ENCODE measurements around the gene POLR3GL.
A peak's percentile ranks its signal among the peaks of the same experiment; 100 is the strongest.

Gene POLR3GL

DNA sequence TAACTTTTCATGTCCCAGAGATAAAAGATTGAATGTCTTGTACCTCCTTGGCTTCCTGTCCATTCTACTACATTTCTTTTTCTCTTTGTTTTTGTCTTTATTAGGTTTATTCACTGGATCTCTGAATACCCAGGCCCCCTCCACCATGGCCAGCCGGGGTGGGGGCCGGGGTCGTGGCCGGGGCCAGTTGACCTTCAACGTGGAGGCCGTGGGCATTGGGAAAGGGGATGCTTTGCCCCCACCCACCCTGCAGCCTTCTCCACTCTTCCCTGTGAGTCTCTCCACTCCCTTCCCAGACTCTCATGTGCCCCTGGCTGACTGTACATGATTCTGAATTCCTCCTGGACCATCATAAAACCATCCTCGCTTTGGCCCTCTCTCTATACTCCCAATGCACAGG, 10.2 kb downstream of the POLR3GL start:
- no peak for DNase-seq (ENCODE audit: low read depth, low spot score)

DNA sequence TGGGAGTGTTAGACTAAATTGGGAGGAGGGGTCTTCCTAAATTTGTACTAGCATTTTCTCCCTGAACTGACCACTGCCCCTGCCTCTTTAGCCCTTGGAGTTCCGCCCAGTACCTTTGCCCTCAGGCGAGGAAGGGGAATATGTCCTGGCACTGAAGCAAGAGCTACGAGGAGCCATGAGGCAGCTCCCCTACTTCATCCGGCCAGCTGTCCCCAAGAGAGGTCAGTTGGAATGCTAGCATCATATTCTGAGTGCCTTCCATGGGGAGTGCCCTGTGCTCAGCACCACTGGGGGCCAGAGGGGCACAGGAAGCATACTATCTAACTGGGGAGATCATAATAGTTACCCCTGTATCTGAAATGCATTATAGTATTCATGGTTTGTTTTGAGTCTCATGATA, 10.7 kb downstream of the POLR3GL start:
- no peak for DNase-seq (ENCODE audit: low read depth, low spot score)

DNA sequence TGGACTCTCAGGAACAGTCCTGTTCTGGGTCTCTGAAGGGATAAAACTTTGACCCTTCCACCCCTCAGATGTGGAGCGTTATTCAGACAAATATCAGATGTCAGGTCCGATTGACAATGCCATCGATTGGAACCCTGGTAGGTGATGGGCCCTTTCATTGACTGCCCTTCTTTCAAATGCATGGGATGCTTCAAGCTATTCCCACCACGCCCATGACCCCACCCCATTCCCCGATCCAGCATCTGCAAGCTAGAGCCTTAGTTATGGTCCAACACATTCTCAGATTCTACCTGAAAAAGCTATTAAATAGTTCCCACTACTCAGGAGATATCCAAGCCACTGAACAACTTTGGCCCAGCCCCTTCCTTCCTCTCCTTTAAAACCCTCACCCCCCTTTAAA, 12.5 kb downstream of the POLR3GL start:
- no peak for DNase-seq (ENCODE audit: low read depth, low spot score)

DNA sequence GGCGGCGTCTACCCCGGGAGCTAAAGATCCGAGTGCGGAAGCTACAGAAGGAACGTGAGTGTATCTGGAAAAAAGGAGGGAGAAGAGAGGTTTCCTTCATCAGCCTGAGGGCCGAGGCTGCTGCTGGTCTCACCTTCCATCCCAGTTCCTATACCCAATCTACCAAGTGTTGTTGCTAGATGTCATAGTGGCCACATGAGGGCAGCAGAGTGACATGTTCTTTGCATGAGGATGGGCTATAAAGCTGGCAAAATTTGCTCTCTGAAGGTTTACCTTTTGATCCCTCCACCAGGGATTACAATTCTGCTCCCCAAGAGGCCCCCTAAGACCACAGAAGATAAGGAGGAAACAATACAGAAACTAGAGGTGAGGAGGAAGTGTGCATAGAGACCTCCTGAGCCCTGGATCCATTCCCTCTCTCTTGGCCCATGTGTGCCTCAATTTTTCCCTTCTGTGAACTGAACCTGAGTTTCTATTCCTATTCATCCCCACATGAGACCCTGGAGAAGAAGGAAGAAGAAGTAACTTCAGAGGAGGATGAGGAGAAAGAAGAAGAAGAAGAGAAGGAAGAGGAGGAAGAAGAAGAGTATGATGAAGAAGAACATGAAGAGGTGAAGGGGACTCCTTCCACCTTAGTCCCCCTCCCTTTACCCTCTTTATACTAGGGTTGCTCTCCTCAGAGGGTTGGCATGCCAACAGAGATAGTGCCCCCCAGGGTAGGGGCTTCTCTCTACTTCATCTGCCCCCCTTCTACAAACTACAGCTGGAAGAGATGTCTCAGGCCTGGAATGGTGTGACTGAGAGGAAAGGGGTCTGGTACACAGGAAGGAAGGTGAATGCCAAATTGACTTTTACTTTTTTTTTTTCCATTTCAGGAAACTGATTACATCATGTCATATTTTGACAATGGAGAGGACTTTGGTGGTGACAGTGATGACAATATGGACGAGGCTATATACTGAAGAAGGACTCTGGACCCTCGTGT, 13.3 kb downstream of the POLR3GL start:
- DNase-seq (ENCODE audit: low read depth, low spot score): no peak

DNA sequence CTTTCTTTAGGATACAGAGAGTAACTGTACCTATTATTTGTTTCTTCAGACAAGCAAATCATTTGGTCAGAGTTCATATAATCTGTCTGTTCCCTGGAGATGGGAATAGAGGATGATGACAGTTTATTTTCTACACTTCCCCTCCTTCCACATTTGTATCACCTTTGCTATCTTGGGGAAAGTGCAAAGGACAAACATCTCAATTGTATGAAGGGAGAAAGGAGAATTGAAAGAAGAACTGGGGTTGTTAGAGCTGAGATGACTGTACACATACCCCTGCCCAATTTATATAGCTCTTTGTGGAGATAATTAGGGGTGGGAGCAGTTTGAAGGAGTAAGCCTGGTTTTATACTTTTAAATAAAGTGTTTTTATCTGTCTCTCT, 14.0 kb downstream of the POLR3GL start:
- DNase-seq (ENCODE audit: low read depth, low spot score): no peak

DNA sequence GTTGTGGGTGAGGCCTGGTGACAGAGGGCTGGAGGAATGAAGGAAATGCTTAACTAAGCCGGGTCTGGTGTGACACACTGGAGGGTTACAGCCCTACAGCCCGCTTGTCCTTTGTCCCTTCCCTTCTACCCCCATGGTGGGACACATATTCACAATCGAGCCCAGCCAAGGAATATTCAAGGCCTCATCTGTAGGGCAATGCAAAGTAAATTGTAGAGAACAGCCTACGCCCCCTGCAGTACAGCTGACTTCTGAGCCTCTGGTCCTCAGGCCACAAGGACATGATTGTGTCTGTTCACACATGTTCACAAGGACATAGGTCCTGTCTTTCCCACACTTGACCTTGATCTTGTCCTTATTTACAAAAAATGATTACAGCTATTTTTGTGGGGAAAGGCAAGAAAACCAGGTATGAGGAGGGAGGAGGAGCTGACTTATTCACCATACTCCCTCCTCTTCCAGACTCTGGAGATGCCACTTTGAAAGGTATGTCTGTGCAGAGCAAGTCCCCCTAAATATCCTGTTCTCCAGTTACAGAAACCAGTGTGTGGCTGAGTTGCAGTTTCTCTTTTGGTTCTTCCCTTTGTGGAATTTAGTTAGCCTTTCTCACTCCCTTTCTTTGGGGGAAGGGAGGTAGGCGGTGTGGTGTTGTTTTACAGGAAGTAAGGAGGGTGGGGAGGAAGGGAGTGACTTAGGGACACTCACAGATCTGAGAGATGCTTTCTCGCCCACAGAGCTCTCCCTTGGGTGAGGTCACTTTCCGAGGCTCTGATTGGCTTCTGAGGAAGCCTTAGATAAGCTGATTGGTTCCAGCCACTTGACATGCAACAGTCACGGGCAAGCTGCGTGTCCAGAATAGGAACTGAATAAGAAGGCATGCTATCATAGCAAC, 14.6 kb downstream of the POLR3GL start:
- DNase-seq (ENCODE audit: low read depth, low spot score): peak; percentile 99

DNA sequence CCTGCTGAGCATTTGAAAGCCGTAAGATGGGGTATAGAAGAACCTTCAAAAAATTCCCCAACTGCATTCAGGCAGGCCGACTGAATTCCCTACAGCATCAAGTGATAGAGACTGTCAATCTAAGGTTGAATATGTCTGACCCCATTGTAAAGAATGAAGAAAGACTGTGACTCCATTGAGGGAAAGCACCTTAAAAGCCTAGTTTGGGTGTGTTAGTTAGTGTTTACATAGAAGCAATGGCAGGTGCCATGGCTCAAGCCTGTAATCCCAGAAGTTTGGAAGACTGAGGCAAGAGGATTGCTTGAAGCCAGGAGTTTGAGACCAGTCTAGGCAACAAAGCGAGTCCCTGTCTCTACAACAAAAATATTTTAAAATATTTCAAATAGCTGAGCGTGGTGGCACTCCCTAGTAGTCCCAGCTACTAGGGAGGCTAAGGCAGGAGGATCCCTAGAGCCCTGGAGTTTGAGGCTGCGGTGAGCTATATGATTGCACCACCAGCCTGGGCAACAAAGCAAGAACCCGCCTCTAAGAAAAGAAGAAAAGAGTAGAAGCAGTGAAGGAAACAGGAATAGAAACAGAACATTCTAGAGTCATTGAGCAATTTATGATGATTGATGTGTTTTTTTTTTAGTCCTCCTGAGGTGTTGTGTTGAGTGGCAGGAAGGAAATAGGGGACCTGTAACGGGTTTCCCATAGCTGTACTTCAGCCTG, 15.4 kb downstream of the POLR3GL start:
- DNase-seq (ENCODE audit: low read depth, low spot score): no peak

DNA sequence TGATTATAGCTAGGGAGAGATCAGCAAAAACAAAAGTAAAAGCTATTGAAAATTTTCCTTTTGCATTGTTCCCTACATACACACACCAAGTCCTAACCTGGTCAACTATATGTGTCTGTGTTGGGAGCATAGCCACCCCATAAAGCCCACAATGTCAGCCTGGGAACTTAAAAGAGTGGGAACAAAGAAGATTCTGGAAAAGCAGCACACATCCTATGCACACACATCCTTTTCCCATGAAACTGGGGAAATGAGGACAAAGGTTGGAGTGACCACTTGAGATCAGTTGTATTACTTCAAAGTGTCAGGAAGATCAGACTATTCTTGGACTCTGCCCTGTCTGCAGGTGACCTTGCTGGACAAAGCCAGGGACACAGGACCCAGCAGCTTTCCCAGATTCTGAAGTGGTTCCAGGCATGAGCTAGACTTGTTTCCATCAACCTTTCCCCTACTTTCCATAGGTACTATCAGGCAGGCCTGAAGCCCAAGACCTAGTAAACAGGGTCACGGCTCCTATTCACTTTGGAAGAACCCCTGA, 16.0 kb downstream of the POLR3GL start:
- DNase-seq (ENCODE audit: low read depth, low spot score): no peak

DNA sequence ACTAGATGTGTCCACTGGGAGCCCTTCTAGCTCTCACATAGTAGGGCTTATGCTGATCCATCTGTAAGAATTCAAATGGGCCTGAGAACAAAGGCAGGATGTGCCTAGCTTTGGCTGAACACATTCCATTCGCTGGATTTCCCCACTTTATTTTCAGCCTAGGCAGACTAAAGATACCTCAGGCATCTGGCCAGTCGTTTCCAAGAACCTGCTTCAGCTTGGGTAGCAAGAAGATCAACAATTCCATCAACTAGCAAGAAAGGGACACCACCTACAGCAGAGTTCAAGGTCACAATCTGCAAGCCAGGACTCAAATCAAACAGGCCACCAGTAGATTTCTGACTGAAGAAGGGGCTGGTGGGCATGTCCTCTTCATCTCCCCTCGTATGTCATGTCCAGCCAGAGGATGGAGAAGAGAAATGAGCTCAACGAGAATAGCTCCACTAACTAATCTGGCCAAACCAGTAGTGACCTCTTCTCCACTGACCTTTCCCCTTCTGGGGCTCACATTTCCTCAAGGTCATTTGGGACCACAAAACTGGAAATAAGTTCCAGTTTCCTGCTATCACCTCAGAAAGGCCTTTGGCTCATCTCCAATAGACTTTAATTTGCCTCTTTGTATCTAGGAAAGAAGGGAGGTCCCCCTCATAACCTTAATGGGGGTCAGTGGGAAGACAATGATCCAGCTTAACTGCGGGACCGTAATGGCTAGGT, 17.7 kb downstream of the POLR3GL start:
- no peak for DNase-seq (ENCODE audit: low read depth, low spot score)

DNA sequence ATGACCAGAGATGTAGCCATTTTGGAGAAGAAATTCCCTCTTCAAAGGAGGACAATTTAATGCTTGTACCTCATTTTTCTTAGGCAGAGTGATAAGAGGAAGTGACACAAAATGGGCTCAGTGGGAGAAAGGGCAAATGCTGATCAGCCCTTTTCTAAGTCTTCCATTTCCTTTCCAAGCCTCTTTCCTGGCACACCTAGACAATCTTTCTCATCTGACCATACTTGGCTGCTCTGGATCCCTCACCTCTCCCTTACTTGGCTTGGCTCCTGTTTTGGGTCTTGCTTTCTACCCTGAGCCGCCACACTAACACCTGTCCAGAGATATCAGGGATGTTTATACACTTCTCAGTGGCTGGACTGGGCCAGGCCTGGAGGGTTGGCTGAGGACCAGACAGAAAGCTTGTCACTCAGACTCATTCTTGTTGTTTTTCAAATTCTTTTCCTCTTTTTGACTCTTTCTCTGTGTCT, 18.8 kb downstream of the POLR3GL start:
- no peak for DNase-seq (ENCODE audit: low read depth, low spot score)

DNA sequence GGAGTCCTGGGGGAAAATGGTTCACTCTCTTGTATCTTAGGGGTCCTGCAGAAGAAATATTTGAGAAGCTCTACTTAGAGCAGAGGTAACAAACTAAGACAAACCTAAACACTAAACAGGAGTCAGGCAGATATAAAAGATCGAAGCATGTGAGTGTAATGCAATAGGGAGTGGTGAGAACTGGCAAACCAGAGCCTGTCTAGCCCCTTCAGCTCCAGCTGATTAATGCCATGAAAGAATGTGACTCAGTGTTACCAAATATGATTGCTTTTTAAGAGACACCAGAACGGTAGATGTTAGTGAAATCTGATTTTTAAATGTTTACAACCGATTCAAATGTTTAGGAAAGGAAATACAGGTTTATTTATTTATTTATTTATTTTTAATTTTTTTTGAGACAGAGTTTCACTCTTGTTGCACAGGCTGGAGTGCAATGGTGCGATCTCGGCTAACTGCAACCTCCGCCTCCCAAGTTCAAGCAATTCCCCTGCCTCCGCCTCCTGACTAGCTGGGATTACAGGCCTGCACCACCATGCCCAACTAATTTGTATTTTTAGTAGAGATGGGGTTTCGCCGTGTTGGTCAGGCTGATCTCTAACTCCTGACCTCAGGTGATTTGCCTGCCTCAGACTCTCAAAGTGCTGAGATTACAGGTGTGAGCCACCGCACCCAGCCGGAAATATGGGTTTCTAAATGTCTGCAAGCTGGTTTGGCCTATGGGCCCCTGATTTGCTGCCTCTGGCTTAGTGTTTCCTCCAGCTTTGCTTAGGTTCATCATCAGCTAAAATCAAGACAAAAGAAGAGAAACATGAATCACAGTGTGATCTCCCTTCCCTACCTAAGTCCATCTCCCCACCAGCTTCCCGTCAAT, 19.7 kb downstream of the POLR3GL start:
- no peak for DNase-seq (ENCODE audit: low read depth, low spot score)

DNA sequence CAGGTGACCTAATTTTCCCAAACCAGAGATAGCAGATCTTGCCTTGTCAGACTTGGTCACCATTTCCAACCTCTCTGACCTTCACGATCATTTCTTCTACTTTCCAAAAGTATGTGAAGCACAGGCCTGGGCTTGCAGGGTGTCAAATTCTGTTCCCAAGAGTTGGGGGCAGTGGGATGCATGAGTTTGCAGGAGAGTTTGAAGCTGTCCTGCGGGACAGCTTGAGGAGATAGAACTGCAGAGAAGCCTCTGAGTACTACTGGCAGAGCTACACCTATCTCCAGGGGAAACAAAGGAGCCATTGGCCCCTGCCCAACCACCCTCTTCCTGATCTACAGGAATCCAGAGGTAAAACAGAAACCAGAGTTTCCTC, 20.6 kb downstream of the POLR3GL start:
- no peak for DNase-seq (ENCODE audit: low read depth, low spot score)

DNA sequence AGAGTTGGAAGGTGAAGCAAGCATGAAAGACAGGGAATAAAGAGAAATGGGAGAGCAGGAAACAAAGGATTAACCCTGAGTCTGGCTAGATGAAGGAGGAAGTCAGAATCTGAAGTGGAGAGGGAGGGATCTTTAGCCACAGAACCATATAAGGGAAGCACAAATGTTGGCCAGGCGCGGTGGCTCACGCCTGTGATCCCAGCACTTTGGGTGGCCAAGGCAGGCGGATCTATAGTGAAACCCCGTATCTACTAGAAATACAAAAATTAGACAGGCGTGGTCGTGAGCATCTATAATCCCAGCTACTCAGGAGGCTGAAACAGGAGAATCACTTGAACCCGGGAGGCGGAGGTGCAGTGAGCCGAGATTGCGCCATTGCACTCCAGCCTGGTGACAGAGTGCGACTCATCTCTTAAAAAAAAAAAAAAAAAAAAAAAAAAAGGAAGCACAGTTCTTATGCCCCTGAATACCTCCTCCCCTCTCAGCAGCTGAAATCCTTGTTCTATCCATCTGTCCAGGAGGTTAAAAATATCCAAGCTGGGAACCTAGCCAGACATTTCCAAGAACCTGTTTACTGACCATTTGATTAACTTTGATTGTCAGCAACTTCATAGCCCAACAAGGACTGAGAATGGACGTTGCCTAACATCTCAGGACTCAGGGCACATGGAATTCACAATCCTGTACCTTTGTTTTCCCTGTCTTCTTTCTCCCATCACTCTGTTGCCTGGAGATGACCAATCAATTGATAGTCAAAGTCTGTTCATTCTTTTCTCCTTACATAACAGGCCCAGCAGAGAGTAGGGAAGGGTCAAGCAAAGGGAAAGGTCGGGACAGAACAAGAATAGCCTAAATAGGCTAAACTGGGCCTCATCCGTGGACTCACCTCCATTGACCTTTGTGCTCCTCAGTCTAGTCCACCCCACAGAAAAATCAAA, 21.3 kb downstream of the POLR3GL start:
- DNase-seq (ENCODE audit: low read depth, low spot score): no peak

DNA sequence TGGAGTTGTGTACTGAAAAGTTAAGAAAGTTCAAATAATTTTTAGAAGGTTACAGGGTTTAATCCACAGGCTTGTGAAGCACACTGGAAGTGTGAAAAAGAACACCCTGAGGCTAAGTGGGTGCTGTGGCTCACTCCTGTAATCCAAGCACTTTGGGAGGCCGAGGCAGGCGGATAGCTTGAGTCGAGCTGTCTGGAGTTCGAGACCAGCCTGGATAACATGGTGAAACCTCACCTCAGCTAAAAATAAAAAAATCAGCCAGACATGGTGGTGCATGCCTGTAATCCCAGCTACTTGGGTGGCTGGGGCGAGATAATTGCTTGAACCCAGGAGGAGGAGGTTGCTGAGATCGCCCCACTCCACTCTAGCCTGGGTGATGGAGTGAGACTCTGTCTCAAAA, 22.1 kb downstream of the POLR3GL start:
- no peak for DNase-seq (ENCODE audit: low read depth, low spot score)

DNA sequence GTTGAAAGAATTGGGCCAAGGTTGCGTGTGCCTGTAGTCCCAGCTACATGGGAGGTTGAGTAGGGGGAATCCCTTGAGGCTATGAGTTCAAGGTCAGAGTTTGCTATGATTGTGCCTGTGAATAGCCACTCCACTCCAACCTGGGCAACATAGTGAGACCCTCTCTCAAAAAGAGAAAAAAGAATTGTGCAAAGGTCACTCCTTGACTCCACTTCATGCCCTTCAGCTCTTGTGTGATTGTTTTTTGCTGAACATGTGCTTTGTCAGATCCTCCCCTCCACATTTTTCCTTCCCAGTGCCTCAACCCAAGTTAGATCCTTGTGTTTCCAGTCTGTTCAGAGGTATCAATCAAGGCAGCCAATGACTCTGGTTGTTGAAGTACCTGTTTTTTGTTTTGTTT, 23.4 kb downstream of the POLR3GL start:
- DNase-seq (ENCODE audit: low read depth, low spot score): no peak

DNA sequence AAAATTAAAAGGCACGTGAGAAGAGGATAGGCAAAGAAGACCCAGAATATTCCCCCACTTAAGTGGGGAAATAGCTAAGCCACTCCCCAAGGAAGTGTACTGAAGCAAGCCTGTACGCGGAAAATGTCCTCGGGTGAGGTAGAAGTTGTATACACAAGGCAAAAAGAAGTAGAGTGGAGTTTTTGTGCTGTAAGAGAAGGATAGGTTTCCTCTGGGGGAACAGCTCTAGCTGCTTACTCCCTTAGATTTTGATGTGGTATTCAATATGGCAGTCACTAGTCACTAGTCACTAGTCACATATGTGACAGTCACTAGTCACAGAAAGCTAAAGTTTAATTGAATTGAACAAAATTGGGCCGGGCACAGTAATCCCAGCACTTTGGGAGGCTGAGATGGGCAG, 24.3 kb downstream of the POLR3GL start:
- DNase-seq (ENCODE audit: low read depth, low spot score): no peak

DNA sequence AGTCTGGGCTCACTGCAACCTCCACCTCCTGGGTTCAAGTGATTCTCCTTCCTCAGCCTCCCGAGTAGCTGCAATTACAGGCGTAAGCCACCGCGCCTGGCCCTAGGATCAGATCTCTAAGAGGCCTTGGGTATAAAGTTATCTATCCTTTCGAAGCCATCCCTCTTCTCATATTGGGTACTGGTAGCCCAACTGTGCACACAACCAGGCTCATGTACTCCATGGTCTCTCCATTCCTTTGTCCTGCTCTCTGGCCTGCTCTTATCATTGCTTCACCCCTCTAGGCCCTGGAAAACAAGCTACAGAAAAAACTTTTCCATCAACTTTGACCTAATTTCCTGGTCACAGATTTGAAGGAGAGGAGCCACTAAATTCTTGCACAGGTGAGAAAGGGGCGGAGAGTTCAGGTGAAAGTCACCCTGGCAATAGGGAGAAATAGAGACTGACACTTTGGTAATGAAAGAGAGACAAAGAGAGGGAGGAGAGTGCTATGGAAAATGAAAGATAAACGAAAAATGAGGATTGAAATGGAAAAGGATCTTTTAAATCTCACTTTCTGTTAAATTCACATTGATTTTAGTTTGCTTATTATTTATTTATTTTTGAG, 25.9 kb downstream of the POLR3GL start:
- DNase-seq (ENCODE audit: low read depth, low spot score): no peak

DNA sequence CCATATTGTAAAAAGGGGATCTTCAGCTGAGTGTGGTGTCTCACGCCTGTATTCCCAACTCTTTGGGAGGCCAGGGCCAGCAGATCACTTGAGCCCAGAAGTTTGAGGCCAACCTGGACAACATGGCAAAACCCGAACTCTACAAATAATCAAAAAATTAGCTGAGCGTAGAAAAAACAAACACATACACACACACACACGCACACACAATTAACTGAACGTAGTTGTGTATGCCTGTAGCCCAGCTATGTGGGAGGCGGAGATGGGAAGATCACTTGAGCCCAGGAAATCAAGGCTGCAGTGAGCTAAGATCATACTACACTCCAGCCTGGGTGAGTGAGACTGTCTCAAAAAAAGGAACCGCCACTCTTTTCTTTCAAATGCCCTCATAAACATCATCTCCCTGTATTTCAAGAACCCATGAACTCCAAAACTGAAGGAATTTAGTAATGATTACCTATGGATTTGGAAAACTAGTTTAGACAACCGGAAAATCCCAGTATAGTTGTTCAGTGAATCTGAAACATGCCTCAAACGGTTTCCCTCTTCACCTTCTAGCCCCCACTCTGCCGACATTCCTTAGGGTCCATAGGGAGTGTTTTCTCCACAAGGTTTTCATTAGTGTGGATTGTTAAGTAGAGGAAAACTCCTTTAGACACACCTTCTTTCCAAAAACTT, 27.4 kb downstream of the POLR3GL start:
- no peak for DNase-seq (ENCODE audit: low read depth, low spot score)

Data from iPS DF 19.7 (cell line).